WTC11 (cell line): ENCODE results near the gene GNB5. TPM values are rescaled to one million over a fixed set of nuclear protein-coding genes. Genes with fewer than 3 reads are reported as not detected.

Experiments used
- ATAC-seq: fragments of 200-7000 bp; cut with Tn5 transposase; 2 replicates; pipeline ENCODE4 v1.10.0; 2021; ENCODE audit warnings: mild to moderate bottlenecking, moderate library complexity
- CTCF ChIA-PET: fragments of 300-600 bp; sonication (Branson Sonifier 250); formaldehyde crosslinking; loops from one replicate; lab custom pipeline; 2021; ENCODE audit warnings: antibody characterized with exemption; lab: Charles Lee
- POLR2A ChIA-PET: fragments of 350-600 bp; sonication (Branson Sonifier 250); formaldehyde crosslinking; loops from one replicate; lab custom pipeline; 2021; ENCODE audit warnings: antibody characterized with exemption; lab: Charles Lee
- DNase-seq: peaks from one replicate; pipeline ENCODE4 v3.0.0; 2021; ENCODE audit warnings: low spot score
- H3K27ac Mint-ChIP-seq: 2 replicates; pipeline ENCODE4 v1.8.0; 2021; ENCODE audit warnings: mixed read lengths
- H3K27me3 Mint-ChIP-seq: 2 replicates; pipeline ENCODE4 v1.8.0; 2021; ENCODE audit warnings: low read depth, mild to moderate bottlenecking, moderate library complexity, mixed read lengths
- H3K36me3 Mint-ChIP-seq: 2 replicates; pipeline ENCODE4 v1.8.0; 2021; ENCODE audit warnings: mixed read lengths
- H3K4me1 Mint-ChIP-seq: 2 replicates; pipeline ENCODE4 v1.8.0; 2022; ENCODE audit warnings: mixed read lengths
- H3K4me3 Mint-ChIP-seq: 2 replicates; pipeline ENCODE4 v1.8.0; 2021; ENCODE audit warnings: mild to moderate bottlenecking, moderate library complexity, mixed read lengths
- H3K9me3 Mint-ChIP-seq: 2 replicates; pipeline ENCODE4 v1.8.0; 2021; ENCODE audit warnings: mixed read lengths
- ATF1 ChIP-seq: sonication (generic); formaldehyde crosslinking; IDR thresholded peaks from 2 replicates; pipeline ENCODE4 v1.8.1; 2023; ENCODE audit warnings: mild to moderate bottlenecking, moderate library complexity, missing genetic modification reagents
- CDX4 ChIP-seq: fragments of 250-450 bp; sonication (Bioruptor Pico); IDR thresholded peaks from 2 replicates; pipeline ENCODE4 v1.9.0; 2021; ENCODE audit warnings: moderate library complexity, mild to moderate bottlenecking, inconsistent platforms, borderline replicate concordance
- ELF4 ChIP-seq: sonication (generic); formaldehyde crosslinking; IDR thresholded peaks from 2 replicates; pipeline ENCODE4 v1.8.1; 2022; ENCODE audit warnings: low read depth, mild to moderate bottlenecking, moderate library complexity, missing genetic modification reagents
- ESRRA ChIP-seq: sonication (generic); formaldehyde crosslinking; IDR thresholded peaks from 2 replicates; pipeline ENCODE4 v1.8.1; 2022; ENCODE audit warnings: mild to moderate bottlenecking, missing genetic modification reagents, borderline replicate concordance
- FOXJ3 ChIP-seq: sonication (generic); formaldehyde crosslinking; IDR thresholded peaks from 2 replicates; pipeline ENCODE4 v1.9.0; 2021; ENCODE audit warnings: missing genetic modification reagents, mild to moderate bottlenecking, borderline replicate concordance
- GTF2I ChIP-seq: fragments of 250-450 bp; sonication (Bioruptor Pico); conservative IDR thresholded peaks from 2 replicates; pipeline ENCODE4 v1.4.0; 2021; ENCODE audit warnings: mild to moderate bottlenecking
- JUN ChIP-seq: sonication (generic); formaldehyde crosslinking; IDR thresholded peaks from 2 replicates; pipeline ENCODE4 v1.8.0; 2023; ENCODE audit warnings: mild to moderate bottlenecking, missing genetic modification reagents
- NFATC4 ChIP-seq: fragments of 250-450 bp; sonication (Bioruptor Pico); IDR thresholded peaks from 2 replicates; pipeline ENCODE4 v1.9.0; 2021; ENCODE audit warnings: mild to moderate bottlenecking
- NFE2L1 ChIP-seq: sonication (generic); formaldehyde crosslinking; IDR thresholded peaks from 2 replicates; pipeline ENCODE4 v1.8.1; 2023; ENCODE audit warnings: missing genetic modification reagents
- RELA ChIP-seq: sonication (generic); formaldehyde crosslinking; IDR thresholded peaks from 2 replicates; pipeline ENCODE4 v1.8.1; 2022; ENCODE audit warnings: missing genetic modification reagents, mild to moderate bottlenecking, borderline replicate concordance
- RORB ChIP-seq: fragments of 250-450 bp; sonication (Bioruptor Pico); IDR thresholded peaks from 2 replicates; pipeline ENCODE4 v1.9.0; 2021; ENCODE audit warnings: mild to moderate bottlenecking
- SMAD4 ChIP-seq: sonication (generic); formaldehyde crosslinking; IDR thresholded peaks from 2 replicates; pipeline ENCODE4 v1.8.0; 2022; ENCODE audit warnings: mild to moderate bottlenecking, missing genetic modification reagents
- SP1 ChIP-seq: sonication (generic); formaldehyde crosslinking; conservative IDR thresholded peaks from 2 replicates; pipeline ENCODE4 v1.8.1; 2022; ENCODE audit warnings: missing genetic modification reagents
- ZBTB21 ChIP-seq: sonication (generic); formaldehyde crosslinking; IDR thresholded peaks from 2 replicates; pipeline ENCODE4 v1.8.1; 2023; ENCODE audit warnings: mild to moderate bottlenecking, missing genetic modification reagents, borderline replicate concordance
- ZBTB43 ChIP-seq: sonication (generic); formaldehyde crosslinking; IDR thresholded peaks from 2 replicates; pipeline ENCODE4 v1.8.1; 2023; ENCODE audit warnings: mild to moderate bottlenecking, missing genetic modification reagents
- ZNF232 ChIP-seq: sonication (generic); formaldehyde crosslinking; IDR thresholded peaks from 2 replicates; pipeline ENCODE4 v1.8.0; 2022; ENCODE audit warnings: mild to moderate bottlenecking, missing genetic modification reagents
- ZNF263 ChIP-seq: sonication (generic); formaldehyde crosslinking; IDR thresholded peaks from 2 replicates; pipeline ENCODE4 v1.8.1; 2022; ENCODE audit warnings: low read depth, mild to moderate bottlenecking, moderate library complexity, missing genetic modification reagents
- total RNA-seq: library from RNA; stranded (reverse); gene quantifications from 3 replicates; pipeline ENCODE4 v1.2.3, GENCODE V29; 2021
- TF ChIP-seq, protein P1 (sequence below): sonication (generic); formaldehyde crosslinking; IDR thresholded peaks from 2 replicates; pipeline ENCODE4 v1.8.1; 2022; ENCODE audit warnings: missing genetic modification reagents, borderline replicate concordance
- TF ChIP-seq, protein P2 (sequence below): fragments of 250-450 bp; sonication (Bioruptor Pico); IDR thresholded peaks from 2 replicates; pipeline ENCODE4 v1.8.0; 2021; ENCODE audit warnings: mild to moderate bottlenecking
- TF ChIP-seq, protein P3 (sequence below): fragments of 250-450 bp; sonication (Bioruptor Pico); IDR thresholded peaks from 2 replicates; pipeline ENCODE4 v1.9.0; 2021; ENCODE audit warnings: mild to moderate bottlenecking

GNB5 gene
- total RNA-seq, 1 experiment from 2014 or later: 37.0 TPM

DNA sequence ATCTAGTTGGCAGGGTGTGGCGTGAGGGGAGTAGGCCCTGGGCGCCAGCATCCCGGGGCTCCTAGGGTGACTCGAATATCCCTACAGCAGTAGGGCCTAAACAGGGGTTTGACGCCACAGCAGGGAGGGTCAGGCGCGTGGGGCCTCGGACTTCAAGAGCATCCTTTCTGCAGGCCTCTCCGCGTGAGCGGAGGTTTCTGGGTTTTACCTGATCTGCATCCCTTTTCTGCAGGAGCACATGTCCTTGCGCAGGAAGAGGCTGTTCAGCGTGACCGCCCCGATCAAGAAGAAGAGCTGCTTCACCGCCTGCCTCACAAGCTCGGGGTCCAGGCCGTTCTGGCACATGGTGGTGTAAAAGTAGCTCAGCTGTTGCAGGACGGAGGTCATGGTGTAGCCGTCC is 13.5 kb upstream of the GNB5 start:
- Mint-ChIP-seq H3K9me3 (no peaks in the 10 kb centered on the region), H3K4me1 (peaks cover 7% of the 10 kb centered on the region), H3K4me3 (no peak overlapping the region), H3K36me3 (peaks cover 41% of the 10 kb centered on the region), H3K27me3 (no peaks in the 10 kb centered on the region), H3K27ac (no peak overlapping the region)
- ChIA-PET CTCF (interaction anchor here (0.6 to 1.9 kb wide), 4 partner anchors 12 to 26 kb away, joined by 3 to 10 read pairs (median 6); no protein-coding TSS in a partner anchor), POLR2A (no interaction called here)
- DNase-seq (no peak), ATAC-seq (no peak)
- TF ChIP-seq, protein P1, sequence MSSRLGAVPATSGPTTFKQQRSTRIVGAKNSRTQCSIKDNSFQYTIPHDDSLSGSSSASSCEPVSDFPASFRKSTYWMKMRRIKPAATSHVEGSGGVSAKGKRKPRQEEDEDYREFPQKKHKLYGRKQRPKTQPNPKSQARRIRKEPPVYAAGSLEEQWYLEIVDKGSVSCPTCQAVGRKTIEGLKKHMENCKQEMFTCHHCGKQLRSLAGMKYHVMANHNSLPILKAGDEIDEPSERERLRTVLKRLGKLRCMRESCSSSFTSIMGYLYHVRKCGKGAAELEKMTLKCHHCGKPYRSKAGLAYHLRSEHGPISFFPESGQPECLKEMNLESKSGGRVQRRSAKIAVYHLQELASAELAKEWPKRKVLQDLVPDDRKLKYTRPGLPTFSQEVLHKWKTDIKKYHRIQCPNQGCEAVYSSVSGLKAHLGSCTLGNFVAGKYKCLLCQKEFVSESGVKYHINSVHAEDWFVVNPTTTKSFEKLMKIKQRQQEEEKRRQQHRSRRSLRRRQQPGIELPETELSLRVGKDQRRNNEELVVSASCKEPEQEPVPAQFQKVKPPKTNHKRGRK (CRISPR knock-in tag): no peak
- TF ChIP-seq ESRRA (no peak), ZNF232 (CRISPR knock-in tag) (no peak), ZNF263 (CRISPR knock-in tag) (no peak), GTF2I (no peak), ELF4 (CRISPR knock-in tag) (no peak), ZBTB43 (CRISPR knock-in tag) (no peak)

- POLR2A ChIA-PET: no interaction called here
- no peak overlapping the region for H3K4me3 Mint-ChIP-seq
- H3K4me1 Mint-ChIP-seq: peaks cover 7% of the 10 kb centered on the region
- no peak for DNase-seq
- H3K27ac Mint-ChIP-seq: no peak overlapping the region; the same call in 1 of the 2 replicates
- no peaks in the 10 kb centered on the region for H3K9me3 Mint-ChIP-seq
- TF ChIP-seq NFATC4 (CRISPR knock-in tag): no peak
- no peak for TF ChIP-seq JUN (CRISPR knock-in tag)
- TF ChIP-seq RELA (CRISPR knock-in tag): no peak
- TF ChIP-seq NFE2L1: no peak
- TF ChIP-seq ZBTB43 (CRISPR knock-in tag): no peak
- TF ChIP-seq, all 79 proteins: peak for 0
- no peaks in the 10 kb centered on the region for H3K27me3 Mint-ChIP-seq
- CTCF ChIA-PET: interaction anchor here (1.4 kb wide), 1 partner anchor 16 kb away, joined by 4 read pairs; no protein-coding TSS in a partner anchor
- H3K36me3 Mint-ChIP-seq: peaks cover 38% of the 10 kb centered on the region
- ATAC-seq: no peak
These were observed 9.7 kb upstream of the GNB5 start for GRCh38 chr15:52200831-52201365.

DNA sequence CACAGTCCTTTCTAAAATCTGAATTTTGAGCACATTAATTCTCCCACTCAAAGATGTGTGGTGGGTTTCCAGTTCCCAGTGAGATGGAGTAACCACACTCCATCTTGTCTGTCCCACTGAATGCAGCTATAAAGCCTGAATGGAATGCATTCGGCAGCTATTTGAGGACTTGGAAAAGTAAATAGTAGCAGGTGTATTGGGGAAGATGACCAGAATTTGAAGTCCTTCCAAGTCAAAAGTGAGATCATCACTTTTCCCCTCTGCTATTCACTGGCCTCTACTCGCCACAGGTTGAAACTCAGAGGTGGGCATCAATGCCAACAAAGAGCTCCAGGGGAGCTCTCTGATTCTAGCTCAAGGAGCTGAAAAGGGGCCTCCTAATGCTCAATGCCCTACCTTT is 8.1 kb upstream of the GNB5 start:
- DNase-seq: no peak
- no peak for ATAC-seq
- Mint-ChIP-seq H3K9me3 (no peaks in the 10 kb centered on the region), H3K4me1 (no peaks in the 10 kb centered on the region), H3K27me3 (no peaks in the 10 kb centered on the region), H3K4me3 (no peak overlapping the region), H3K36me3 (peaks cover 32% of the 10 kb centered on the region), H3K27ac (no peak overlapping the region)
- ChIA-PET CTCF (interaction anchor here (1.5 to 2.7 kb wide), 2 partner anchors 9 to 15 kb away, joined by 5 to 17 read pairs; no protein-coding TSS in a partner anchor), POLR2A (no interaction called here)
- no peak for TF ChIP-seq CDX4 (CRISPR knock-in tag)
- TF ChIP-seq, protein P2, sequence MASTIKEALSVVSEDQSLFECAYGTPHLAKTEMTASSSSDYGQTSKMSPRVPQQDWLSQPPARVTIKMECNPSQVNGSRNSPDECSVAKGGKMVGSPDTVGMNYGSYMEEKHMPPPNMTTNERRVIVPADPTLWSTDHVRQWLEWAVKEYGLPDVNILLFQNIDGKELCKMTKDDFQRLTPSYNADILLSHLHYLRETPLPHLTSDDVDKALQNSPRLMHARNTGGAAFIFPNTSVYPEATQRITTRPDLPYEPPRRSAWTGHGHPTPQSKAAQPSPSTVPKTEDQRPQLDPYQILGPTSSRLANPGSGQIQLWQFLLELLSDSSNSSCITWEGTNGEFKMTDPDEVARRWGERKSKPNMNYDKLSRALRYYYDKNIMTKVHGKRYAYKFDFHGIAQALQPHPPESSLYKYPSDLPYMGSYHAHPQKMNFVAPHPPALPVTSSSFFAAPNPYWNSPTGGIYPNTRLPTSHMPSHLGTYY: no peak
- no peak for TF ChIP-seq ZBTB21 (CRISPR knock-in tag)
- no peak for TF ChIP-seq RORB
- TF ChIP-seq FOXJ3 (CRISPR knock-in tag): no peak
- TF ChIP-seq SMAD4 (CRISPR knock-in tag): no peak
- no peak for TF ChIP-seq SP1 (CRISPR knock-in tag)
- TF ChIP-seq, protein P3, sequence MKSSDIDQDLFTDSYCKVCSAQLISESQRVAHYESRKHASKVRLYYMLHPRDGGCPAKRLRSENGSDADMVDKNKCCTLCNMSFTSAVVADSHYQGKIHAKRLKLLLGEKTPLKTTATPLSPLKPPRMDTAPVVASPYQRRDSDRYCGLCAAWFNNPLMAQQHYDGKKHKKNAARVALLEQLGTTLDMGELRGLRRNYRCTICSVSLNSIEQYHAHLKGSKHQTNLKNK (CRISPR knock-in tag): no peak
- TF ChIP-seq, protein P1 (CRISPR knock-in tag): no peak
- TF ChIP-seq ESRRA: no peak
- no peak for TF ChIP-seq ATF1
